ENCODE results near the gene E2F4. TPM values are rescaled to one million over a fixed set of nuclear protein-coding genes. Genes with fewer than 3 reads are reported as not detected.
A peak's percentile ranks its signal among the peaks of the same experiment; 100 is the strongest.

The E2F4 gene
- total and polyA plus RNA-seq, 2 of the 13 experiments (the other 11 are each of a cell fraction or from before 2014, with no cell fraction given) = 84.8 to 91.2 TPM

DNA sequence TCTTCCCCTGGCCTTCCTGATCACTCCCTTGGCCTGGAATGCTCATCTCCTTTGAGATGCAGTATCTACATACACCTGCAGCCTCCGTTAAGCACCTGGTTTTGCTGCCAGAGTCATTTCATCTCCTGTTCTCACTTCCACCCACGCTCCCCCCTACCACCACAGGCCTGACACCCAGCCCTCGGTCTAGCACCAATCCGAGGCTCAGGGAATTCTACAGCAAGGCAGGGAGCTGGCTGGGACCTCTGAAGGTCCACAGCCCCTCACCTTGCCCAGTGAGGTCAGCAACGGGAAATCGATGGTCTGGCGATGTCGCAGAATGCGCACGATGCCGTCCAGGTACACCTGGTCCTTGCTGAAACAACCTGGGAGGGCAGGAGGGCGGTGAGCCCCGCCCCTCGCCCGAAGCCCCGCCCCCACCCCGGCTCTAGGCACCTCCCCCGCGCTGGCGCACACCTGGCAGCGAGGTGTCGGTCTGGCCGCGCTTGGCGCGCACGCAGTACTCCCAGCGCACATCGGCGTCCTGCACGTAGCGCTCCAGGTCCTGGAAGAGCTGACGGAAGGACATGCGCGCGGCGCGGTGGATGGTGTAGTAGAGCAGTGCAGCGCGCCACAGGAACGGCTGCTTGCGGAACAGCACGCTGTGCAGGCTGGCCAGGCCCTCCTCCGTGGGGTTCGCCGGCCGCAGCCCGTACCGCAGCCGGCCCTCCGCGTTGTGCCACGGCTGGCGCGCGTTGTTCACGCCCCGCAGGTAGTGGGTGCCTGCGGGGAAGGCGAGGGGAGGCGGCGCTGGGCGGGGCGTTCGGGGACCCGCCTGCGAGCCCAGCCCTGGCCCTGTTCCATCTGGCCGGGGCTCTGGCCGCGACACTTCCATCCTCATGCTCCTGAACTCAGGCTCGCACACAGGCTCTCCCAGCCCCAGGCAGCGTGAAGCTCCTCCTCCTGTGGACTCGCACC is 13.9 kb upstream of the E2F4 start (continued):
- TF ChIP-seq, protein P1, sequence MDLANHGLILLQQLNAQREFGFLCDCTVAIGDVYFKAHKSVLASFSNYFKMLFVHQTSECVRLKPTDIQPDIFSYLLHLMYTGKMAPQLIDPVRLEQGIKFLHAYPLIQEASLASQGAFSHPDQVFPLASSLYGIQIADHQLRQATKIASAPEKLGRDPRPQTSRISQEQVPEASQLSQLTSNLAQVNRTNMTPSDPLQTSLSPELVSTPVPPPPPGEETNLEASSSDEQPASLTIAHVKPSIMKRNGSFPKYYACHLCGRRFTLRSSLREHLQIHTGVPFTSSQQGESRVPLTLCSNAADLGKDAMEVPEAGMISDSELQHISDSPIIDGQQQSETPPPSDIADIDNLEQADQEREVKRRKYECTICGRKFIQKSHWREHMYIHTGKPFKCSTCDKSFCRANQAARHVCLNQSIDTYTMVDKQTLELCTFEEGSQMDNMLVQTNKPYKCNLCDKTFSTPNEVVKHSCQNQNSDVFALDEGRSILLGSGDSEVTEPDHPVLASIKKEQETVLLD (CRISPR knock-in tag; IDR thresholded peaks at IDR 0.05; ENCODE audit: low read depth) = no peak
- TF ChIP-seq ZNF510 (CRISPR knock-in tag; IDR thresholded peaks at IDR 0.05; ENCODE audit: low read depth) = no peak
- TF ChIP-seq ESRRA (CRISPR knock-in tag; IDR thresholded peaks at IDR 0.05; ENCODE audit: low read depth) = no peak
- TF ChIP-seq, protein P2, sequence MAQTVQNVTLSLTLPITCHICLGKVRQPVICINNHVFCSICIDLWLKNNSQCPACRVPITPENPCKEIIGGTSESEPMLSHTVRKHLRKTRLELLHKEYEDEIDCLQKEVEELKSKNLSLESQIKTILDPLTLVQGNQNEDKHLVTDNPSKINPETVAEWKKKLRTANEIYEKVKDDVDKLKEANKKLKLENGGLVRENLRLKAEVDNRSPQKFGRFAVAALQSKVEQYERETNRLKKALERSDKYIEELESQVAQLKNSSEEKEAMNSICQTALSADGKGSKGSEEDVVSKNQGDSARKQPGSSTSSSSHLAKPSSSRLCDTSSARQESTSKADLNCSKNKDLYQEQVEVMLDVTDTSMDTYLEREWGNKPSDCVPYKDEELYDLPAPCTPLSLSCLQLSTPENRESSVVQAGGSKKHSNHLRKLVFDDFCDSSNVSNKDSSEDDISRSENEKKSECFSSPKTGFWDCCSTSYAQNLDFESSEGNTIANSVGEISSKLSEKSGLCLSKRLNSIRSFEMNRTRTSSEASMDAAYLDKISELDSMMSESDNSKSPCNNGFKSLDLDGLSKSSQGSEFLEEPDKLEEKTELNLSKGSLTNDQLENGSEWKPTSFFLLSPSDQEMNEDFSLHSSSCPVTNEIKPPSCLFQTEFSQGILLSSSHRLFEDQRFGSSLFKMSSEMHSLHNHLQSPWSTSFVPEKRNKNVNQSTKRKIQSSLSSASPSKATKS (CRISPR knock-in tag; IDR thresholded peaks at IDR 0.05) = no peak
- no peak for TF ChIP-seq NKX3-1 (CRISPR knock-in tag; IDR thresholded peaks at IDR 0.05)
- no peak for TF ChIP-seq GATAD2A (CRISPR knock-in tag; IDR thresholded peaks at IDR 0.05)
- no peak for TF ChIP-seq SYNCRIP (IDR thresholded peaks at IDR 0.05; ENCODE audit: insufficient read depth, low read depth, low read length)
- TF ChIP-seq ZNF546 (CRISPR knock-in tag; conservative IDR thresholded peaks at IDR 0.05) = no peak
- TF ChIP-seq NFE2 (CRISPR knock-in tag; IDR thresholded peaks at IDR 0.05) = no peak
- TF ChIP-seq ZNF605 (CRISPR knock-in tag; IDR thresholded peaks at IDR 0.05) = no peak
- no peak for TF ChIP-seq KLF15 (CRISPR knock-in tag; IDR thresholded peaks at IDR 0.05; ENCODE audit: borderline replicate concordance)
- no peak for TF ChIP-seq RFX3 (CRISPR knock-in tag; IDR thresholded peaks at IDR 0.05)
- TF ChIP-seq ZNF343 (CRISPR knock-in tag; IDR thresholded peaks at IDR 0.05) = peak; percentile 62; the same call in 1 of the 2 replicates
- no peak for TF ChIP-seq KMT2A (CRISPR knock-in tag; IDR thresholded peaks at IDR 0.05)
- no peak for TF ChIP-seq SRSF4 (IDR thresholded peaks at IDR 0.05; ENCODE audit: low read depth, low read length, poor library complexity, severe bottlenecking)
- TF ChIP-seq STAT5B (CRISPR knock-in tag; IDR thresholded peaks at IDR 0.05) = no peak
- TF ChIP-seq, protein P3, sequence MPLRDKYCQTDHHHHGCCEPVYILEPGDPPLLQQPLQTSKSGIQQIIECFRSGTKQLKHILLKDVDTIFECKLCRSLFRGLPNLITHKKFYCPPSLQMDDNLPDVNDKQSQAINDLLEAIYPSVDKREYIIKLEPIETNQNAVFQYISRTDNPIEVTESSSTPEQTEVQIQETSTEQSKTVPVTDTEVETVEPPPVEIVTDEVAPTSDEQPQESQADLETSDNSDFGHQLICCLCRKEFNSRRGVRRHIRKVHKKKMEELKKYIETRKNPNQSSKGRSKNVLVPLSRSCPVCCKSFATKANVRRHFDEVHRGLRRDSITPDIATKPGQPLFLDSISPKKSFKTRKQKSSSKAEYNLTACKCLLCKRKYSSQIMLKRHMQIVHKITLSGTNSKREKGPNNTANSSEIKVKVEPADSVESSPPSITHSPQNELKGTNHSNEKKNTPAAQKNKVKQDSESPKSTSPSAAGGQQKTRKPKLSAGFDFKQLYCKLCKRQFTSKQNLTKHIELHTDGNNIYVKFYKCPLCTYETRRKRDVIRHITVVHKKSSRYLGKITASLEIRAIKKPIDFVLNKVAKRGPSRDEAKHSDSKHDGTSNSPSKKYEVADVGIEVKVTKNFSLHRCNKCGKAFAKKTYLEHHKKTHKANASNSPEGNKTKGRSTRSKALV (CRISPR knock-in tag; IDR thresholded peaks at IDR 0.05) = peak; percentile 99
- TF ChIP-seq NR2F6 (IDR thresholded peaks at IDR 0.05) = no peak
- TF ChIP-seq NR2F6 (CRISPR knock-in tag; IDR thresholded peaks at IDR 0.05) = peak; percentile 34; the same call in 1 of the 2 replicates
- no peak; the same call in 1 of the 2 replicates for TF ChIP-seq ZNF790 (CRISPR knock-in tag; IDR thresholded peaks at IDR 0.05; ENCODE audit: borderline replicate concordance)
- TF ChIP-seq, protein P4, sequence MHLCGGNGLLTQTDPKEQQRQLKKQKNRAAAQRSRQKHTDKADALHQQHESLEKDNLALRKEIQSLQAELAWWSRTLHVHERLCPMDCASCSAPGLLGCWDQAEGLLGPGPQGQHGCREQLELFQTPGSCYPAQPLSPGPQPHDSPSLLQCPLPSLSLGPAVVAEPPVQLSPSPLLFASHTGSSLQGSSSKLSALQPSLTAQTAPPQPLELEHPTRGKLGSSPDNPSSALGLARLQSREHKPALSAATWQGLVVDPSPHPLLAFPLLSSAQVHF (CRISPR knock-in tag; IDR thresholded peaks at IDR 0.05) = no peak; the same call in 1 of the 2 replicates
- TF ChIP-seq, protein P5, sequence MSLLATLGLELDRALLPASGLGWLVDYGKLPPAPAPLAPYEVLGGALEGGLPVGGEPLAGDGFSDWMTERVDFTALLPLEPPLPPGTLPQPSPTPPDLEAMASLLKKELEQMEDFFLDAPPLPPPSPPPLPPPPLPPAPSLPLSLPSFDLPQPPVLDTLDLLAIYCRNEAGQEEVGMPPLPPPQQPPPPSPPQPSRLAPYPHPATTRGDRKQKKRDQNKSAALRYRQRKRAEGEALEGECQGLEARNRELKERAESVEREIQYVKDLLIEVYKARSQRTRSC (CRISPR knock-in tag; IDR thresholded peaks at IDR 0.05; ENCODE audit: low read depth) = no peak
- no peak for TF ChIP-seq GFI1 (CRISPR knock-in tag; IDR thresholded peaks at IDR 0.05; ENCODE audit: borderline replicate concordance)
